NOMO-1 treated with dmso at 0.1 percent for 144 hours (cell line): ENCODE results near the gene IGF2BP3.

Experiments used
- DNase-seq: peaks from one replicate; lab custom pipeline; 2025; ENCODE audit not compliant: unreplicated experiment; lab: John Stamatoyannopoulos, UW

The IGF2BP3 gene

GRCh38 chr7:23472556-23472955 lies 2.3 kb upstream of the IGF2BP3 start:
- DNase-seq = no peak

- DNase-seq = no peak
Observed at GRCh38 chr7:23472046-23472445, 1.8 kb upstream of the IGF2BP3 start.

- DNase-seq = no peak
Observed at GRCh38 chr7:23471106-23471859, 992 bp upstream of the IGF2BP3 start.

- no peak for DNase-seq
Observed at GRCh38 chr7:23469961-23470250, 385 bp downstream of the IGF2BP3 start.

GRCh38 chr7:23469150-23469960 lies 936 bp downstream of the IGF2BP3 start:
- DNase-seq = no peak

- DNase-seq = no peak
Observed at GRCh38 chr7:23468526-23469149, 1.7 kb downstream of the IGF2BP3 start.

- no peak for DNase-seq
Observed at GRCh38 chr7:23467806-23468525, 2.3 kb downstream of the IGF2BP3 start.

DNA sequence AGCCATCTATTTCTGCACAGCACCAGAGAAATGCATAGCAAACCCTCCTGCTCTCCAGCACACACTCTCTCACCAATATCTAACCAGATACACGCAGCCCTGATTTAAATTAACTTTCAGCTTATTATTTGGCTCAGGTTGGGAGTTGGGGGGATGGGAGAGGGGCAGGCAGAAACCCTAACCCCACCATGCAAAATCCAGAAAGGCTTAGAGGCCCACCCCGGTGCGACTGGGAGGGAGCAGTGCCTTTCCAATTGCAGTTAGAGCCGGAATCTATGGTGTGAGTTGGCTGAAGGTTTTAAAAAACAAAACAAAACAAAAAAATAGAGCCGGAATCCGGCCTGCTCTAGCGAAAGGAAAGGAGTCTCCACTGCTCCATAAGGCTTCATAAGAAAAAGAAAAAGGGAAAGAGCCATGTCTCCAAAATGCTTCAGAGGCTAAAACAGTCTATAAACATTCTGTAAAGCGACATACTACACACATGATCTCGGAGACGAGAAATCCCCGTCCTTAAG lies 2.9 kb downstream of the IGF2BP3 start:
- no peak for DNase-seq

DNA sequence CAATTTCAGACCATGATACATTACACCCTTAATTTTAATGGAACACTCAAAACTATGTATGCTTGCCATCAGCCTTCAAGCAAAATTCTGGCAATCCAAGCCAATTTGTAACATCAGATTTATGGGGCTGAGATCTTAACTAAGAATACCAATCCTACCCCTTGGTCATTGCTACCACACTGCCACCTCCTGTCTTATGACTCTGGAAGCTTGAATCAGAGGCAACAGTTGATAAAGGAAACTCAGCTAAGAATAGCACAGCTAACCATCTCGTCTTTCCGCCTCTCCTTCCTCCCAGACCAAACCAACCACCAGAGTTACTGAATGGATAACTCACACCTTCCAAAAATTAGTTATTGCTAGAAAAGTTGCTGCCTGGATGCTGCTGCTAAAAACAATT lies 7.4 kb downstream of the IGF2BP3 start:
- no peak for DNase-seq

- DNase-seq = no peak
Observed at GRCh38 chr7:23458044-23458443, 12.2 kb downstream of the IGF2BP3 start.

GRCh38 chr7:23456093-23456492 lies 14.2 kb downstream of the IGF2BP3 start:
- DNase-seq = no peak

GRCh38 chr7:23454881-23455526 lies 15.3 kb downstream of the IGF2BP3 start:
- DNase-seq = no peak

DNA sequence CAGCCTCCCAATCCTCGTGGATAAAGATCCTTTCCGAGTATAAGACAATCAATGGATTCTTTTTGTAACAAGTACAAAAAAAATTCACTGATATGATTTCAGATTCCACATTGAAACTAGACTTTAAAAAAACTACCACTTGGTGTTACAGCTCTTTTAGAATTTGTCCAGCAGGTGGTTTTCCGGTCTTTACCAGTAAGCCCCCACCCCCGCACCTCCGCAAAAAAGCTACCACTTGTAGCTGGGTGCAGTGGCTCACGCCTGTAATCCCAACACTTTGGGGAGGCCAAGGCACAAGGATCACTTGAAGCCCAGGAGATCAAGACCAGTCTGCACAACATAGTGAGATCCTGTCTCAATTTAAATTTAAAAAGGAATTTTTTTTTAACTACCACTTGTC lies 19.8 kb downstream of the IGF2BP3 start:
- no peak for DNase-seq

GRCh38 chr7:23449941-23450340 lies 20.4 kb downstream of the IGF2BP3 start:
- DNase-seq = peak; percentile 50

GRCh38 chr7:23445326-23445725 lies 25.0 kb downstream of the IGF2BP3 start:
- no peak for DNase-seq

DNA sequence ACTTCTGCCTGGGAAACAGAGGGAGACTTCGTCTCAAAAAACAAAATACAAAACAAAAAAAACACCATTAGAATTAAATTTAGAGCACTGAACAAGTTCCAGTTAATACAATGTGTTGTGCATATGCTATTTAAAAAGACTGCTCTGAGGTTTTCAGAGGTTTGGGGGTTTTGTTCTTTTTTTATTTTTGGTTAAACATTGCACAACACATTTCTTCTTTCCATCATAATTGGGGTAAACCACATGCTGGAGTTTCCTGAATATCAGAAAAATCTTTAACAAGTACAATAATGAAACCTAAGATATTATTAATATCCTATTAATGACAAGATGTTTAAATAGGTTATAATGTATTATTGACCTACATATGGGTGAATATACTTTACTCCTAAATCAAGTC lies 26.3 kb downstream of the IGF2BP3 start:
- no peak for DNase-seq

DNA sequence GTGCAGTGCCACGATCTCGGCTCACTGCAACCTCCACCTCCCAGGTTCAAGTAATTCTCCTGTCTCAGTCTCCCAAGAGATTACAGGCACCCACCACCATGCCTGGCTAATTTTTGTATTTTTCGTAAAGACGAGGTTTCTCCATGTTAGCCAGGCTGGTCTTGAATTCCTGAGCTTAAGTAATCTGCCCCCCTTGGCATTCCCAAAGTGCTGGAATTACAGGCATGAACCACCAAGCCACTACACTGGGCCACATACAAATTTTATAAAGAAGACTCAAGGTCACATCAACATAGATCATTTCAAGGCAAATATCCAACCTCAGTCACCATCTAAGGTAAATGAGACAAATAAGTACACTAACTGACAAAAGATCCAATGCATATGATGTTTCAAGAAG lies 32.1 kb downstream of the IGF2BP3 start:
- no peak for DNase-seq

- DNase-seq = no peak
Observed at GRCh38 chr7:23434147-23434917, 36.0 kb downstream of the IGF2BP3 start.

DNA sequence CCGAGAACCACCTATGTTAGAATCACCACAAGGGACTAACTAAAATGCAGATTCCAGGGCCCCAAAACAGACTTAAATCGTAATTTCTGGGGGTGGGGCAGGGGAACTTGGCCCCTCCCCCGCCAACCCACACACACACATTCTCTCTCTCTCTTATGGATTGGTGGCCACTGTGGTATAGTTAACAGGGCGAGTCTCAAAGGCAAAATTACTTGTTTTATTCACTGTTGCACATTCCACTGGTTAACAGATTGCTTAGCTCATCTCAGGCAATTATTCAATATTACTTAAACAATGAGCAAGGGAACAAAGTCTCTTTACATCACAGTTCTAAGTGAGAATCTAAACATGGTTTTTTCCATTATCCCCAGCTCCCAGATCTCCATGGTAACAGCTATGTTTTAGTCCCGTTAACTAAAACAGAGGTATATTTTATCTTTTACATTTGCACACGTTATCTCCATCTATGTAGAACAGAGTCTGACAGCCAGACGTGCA lies 38.5 kb downstream of the IGF2BP3 start:
- DNase-seq = no peak

DNA sequence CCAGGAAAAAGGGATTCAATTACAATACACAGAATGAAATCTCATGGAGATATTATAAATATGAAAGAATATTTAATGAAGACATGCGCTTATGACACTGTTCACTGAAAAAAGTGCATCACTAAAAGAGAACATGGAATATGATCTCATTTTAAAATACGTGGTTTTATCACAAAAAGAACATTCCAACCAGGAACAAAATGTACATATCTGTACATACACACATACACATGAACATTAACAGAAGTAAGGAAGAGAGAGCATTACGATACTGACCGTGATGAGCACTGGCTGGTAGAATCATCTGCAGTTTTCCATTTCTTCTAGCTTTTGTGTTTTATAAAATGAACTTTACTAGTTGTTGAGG lies 39.4 kb downstream of the IGF2BP3 start:
- DNase-seq = no peak
